G401 (cell line): ENCODE measurements around the gene LRFN5. TPM values are rescaled to one million over a fixed set of nuclear protein-coding genes. Genes with fewer than 3 reads are reported as not detected.
"Not testable (repeated sequence)": the region's sequence is repeated elsewhere in the genome, so short reads cannot be mapped to it uniquely, and the experiment has no call there.

ENCODE experiments used
- DNase-seq: peaks from one replicate; pipeline ENCODE4 v3.0.0-alpha.2; 2015; ENCODE audit warnings: low spot score
- in situ Hi-C: cut with HindIII; loops from 2 replicates; pipeline ENCODE4 v1.10.0; 2016; ENCODE audit warnings: low sequenced_read_pairs, mixed read lengths
- total RNA-seq: library from RNA; depleted of rRNA; stranded (reverse); fragments of >200 nt; shearing (Covaris generic); gene quantifications from 2 replicates; pipeline ENCODE4 v1.2.3, GENCODE V29; 2014; rRNA removed

LRFN5 gene
- not detected in 2 replicates for total RNA-seq

GRCh38 chr14:41606532-41607303 lies at the start of gene LRFN5:
TSS of gene LRFN5 (plus strand) at chr14:41606876.
- in situ Hi-C loops = no loop called here
- peak; percentile 25 for DNase-seq

- DNase-seq = no peak
- in situ Hi-C loops = no loop called here
Measured at GRCh38 chr14:41558490-41558889, 48.2 kb upstream of the LRFN5 start.

DNA sequence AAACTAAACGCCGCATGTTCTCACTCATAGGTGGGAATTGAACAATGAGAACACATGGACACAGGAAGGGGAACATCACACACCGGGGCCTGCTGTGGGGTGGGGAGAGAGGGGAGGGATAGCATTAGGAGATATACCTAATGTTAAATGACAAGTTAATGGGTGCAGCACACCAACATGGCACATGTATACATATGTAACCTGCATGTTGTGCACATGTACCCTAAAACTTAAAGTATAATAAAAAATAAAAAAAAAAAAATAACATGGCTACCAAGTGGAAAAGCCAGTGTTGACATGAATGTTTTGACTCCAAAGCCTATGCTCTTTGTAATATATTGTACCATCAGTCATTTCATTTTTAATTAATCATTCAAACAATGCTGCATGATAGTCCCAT lies 39.8 kb upstream of the LRFN5 start:
- in situ Hi-C loops = not testable (repeated sequence)

DNA sequence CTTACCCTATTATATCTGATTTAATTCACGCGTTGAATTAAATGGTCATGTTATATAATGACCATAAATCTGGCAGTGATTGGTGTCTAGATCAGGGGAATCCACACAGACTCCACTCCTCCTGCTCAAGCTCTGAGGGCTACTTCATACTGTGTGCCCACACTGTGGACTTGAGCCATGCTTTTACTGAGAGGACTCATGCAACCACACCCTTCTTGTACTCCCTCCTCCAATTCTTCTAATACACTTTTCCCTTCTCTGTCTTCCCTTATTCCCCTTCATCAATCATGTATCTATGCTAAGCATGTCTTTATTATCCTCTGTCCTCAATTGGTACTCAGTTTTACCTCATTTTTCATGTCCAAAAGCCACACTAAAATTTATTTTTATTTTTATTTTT lies 37.7 kb upstream of the LRFN5 start:
- in situ Hi-C loops = no loop called here
- no peak for DNase-seq

More for the DNA sequence above, 39.8 kb upstream of the LRFN5 start:
- DNase-seq = not testable (repeated sequence)

DNA sequence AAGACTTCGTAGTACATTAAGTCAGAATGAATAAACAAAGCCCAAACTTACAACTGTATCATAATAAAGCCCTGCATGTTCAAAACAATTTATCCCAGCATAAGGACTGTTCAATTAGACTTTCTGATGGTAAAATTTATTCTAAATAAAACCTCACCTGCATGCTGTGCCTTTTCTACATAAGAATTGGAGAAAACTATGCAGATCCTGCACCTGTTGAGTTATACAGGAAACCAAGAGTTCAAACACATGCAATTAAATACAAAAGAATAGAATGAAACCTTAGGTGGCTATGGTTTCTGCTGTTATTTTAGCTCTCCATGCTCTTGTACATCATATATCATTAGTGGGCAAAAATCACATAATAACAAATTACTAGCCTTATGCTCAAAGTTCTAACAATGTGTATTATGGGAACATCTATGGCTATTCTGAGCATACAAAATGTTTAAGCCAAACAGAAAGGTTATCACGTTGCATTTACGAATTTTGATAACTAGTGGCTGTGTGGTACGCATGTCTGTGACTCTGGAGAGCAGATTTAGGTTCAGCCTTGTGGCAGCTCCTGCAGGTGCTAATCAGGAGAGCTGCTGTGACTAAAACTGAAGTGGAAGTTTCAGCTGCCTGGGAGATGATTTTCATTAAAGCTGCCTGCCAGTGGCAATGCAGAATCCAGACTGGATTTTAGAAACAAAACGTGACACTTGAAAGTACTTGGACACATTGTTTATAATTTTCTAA lies 36.1 kb upstream of the LRFN5 start:
- no peak for DNase-seq
- in situ Hi-C loops = no loop called here

DNA sequence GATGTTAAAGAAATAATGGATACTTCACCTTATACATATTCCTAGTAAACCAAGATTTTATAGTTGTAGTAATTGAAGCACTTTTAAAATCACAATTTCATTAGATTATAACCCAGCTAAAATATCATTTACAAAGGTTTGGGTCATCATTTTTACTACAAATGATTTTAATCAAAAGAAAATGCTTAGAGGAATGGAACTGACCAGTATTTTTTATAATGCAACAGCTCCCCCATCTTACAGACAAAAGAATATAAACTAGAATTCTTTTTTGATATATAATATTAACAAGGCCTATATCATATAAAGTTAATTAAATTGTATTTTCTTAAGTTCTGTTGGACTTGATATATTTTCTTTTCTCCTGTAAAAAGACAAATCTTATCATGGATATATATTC lies 20.4 kb upstream of the LRFN5 start:
- in situ Hi-C loops = no loop called here
- no peak for DNase-seq

- in situ Hi-C loops = no loop called here
- DNase-seq = no peak
Measured at GRCh38 chr14:41597647-41598046, 9.0 kb upstream of the LRFN5 start.

DNA sequence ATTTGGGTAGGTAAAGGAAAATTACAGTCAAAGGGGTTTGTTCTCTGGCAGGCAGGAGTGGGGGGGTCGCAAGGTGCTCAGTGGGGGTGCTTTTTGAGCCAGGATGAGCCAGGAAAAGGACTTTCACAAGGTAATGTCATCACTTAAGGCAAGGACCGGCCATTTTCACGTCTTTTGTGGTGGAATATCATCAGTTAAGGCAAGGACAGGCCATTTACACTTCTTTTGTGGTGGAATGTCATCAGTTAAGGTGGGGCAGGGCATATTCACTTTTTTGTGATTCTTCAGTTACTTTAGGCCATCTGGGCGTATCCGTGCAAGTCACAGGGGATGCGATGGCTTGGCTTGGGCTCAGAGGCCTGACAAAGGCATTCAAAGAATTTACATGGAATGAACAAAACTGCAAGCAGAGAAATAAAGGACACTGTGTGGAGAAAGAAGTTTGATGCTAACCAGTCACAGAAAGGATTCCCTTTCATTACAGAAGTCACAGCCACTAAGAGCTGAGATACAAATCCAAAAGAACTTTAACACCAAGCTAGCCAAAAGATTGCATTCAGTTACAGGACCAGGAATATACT lies 6.8 kb upstream of the LRFN5 start:
- DNase-seq, in situ Hi-C loops: not testable (repeated sequence)

DNA sequence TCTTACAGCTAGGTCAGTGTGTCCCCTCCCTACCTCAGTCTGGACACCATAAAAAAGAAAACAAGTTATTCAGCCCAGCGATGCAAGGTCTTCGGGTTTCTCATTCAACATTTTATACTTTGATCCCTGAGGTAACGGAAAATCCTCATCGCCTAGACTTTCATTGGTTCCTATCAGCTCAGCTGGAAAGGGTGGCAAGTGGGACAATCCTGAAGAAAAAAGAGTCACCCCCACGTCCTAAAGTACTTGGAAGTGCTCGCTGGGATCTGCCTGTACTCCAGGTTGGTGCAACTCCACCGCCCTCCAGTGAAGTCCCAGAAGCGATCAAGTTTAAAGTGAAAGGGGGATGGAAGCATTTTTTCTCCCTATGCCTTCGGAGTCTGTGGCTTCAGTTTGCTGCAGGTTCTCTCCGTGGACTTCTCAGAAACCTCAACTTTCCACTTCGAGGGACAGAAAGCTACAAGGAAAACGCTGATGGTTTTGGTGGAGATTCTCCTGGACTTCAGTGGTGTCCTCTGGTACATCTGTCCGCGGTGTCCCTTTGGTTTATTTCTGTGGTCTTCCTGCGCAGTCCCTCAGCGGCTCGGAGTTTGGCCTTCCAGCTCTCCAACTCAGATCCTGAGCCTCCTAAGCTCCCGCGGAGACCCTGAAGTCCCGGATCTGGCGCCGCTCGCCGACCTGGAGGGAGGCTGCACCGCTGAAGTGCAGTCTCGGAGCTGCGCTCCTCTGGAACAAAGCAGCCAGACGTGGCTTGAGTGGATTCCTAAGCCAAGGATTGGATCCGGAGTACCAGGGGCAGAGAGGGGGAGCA lies 1.8 kb upstream of the LRFN5 start:
- in situ Hi-C loops = no loop called here
- DNase-seq = no peak

DNA sequence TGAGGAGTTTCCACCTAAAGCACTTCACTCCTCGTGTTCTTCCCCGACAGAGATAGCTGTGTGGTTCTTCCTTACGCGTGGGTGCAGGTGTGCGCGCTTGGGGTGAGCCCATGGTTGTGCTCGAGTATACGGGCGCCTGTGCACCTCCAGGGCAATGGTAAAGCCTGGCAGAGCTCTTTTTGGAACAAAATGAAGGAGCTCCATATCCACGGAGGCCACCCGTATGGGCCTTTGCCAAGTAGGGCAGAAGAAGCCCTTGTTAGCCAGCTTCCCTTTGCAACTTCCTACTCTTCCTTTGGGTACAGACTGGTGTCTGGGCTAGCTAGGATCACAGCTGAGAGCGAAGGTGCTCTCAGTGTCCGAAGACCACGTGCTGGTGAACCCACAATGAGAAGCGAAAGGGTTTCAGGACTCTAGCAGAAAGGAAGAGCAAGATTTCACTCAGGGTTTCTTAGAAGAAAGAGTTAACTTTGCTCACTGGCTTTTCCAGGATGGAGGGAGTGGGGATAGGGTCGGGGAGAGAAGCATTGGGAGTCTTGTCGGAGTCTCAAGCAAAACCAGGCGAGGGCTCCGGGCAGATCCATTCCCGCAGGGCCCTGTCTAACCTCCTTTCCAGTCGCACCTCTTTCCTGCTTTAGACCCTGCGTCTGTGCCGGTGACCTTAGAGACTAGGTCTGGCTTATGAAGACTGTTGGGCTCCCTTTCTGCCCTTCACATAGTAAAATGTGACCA lies 960 bp upstream of the LRFN5 start:
- in situ Hi-C loops = no loop called here
- DNase-seq = peak; percentile 20

DNA sequence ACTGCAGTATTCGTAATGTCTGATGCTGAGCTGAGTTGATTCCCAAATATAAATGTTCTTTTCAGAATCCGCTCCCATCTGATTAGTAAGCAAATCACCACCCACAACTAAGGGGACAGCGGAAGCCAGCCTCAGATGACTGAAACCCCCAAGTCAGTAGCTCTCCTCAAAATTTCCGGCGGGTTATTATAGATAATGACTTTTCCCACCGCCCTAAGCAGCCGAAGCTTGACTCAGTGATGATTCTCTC lies 469 bp upstream of the LRFN5 start:
- no peak for DNase-seq
- in situ Hi-C loops = no loop called here

GRCh38 chr14:41607304-41607775 lies 664 bp downstream of the LRFN5 start:
- in situ Hi-C loops = no loop called here
- DNase-seq = peak; percentile 25

DNA sequence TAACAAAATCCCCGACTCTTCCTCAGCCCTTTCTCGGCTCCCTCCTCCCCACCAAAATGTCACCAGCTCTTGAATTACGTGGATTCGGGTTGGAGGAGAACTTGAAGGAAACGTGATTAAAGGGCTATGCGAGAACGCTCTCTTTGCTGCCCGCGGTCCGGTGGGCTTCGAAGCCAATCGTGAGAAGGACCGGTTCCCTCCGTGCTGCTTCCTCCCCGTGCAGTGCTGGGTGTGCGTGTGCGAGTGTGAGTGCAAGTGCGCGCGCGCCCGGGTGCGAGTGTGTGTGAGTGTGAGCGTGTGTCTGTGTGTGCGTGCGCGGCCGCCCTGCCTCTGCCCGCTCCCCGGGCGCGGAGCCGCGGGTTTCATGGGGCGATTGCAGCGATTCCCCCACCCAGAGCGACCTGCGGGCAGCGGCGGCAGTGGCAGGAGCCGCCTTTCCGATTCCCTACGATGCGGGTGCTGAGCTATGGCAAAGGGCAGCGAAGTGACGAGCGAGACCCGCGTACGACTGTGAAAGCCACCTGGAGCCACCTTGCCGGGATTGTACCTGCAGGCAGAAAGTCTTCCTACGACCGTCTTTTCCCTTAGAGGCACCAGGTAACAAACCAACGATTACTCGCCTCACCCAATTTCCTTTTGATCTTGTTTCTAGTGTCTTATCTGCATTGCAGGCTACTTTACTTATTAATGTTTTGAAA lies 1.4 kb downstream of the LRFN5 start:
- peak; percentile 19 for DNase-seq
- in situ Hi-C loops = no loop called here

GRCh38 chr14:41608681-41609390 lies 2.2 kb downstream of the LRFN5 start:
- in situ Hi-C loops = no loop called here
- peak; percentile 12 for DNase-seq

GRCh38 chr14:41609704-41610183 lies 3.1 kb downstream of the LRFN5 start:
- DNase-seq = peak; percentile 59
- in situ Hi-C loops = no loop called here

DNA sequence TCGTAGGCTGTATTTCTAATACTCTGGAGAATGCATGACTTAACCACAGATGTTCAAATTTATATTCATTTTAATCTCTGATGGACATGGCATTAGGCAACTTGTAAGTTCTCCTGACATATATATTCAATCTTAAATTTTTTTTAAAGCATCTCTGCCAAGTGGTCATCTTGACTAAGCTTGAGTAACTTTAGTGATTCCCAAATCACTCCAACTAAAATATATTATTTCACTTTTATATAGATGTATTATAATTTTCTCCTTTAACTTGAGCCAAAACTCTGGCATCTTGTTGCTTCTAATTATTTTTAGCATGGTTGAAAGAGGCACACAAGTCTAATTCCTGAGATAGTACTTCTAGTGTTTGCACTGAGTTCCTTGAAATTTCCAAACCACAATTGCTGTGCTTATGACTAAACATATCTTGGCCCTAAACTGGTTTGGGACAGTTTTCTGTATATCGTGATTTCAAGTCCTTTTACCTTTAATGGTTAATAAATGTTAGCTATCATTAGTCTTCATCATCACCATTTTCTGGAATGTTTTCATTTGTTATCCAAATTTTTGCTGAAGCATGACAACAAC lies 8.4 kb downstream of the LRFN5 start:
- in situ Hi-C loops = no loop called here
- DNase-seq = no peak

GRCh38 chr14:41623736-41624135 lies 17.1 kb downstream of the LRFN5 start:
- in situ Hi-C loops = no loop called here
- no peak for DNase-seq
